GM23338 (cell line): Measurements from ENCODE around the gene TMBIM1. TPM values are rescaled to one million over a fixed set of nuclear protein-coding genes. Genes with fewer than 3 reads are reported as not detected.

Experiments
- ATAC-seq: fragments of 200-7000 bp; cut with Tn5 transposase; 3 replicates; pipeline ENCODE4 v1.9.1; 2020
- DNase-seq: peaks from one replicate; pipeline ENCODE4 v3.0.0-alpha.2; 2015; ENCODE audit warnings: low spot score
- H2AFZ ChIP-seq: fragments of 200-600 bp; sonication (generic); 2 replicates; pipeline ENCODE4 v1.8.0; 2016; ENCODE audit warnings: antibody characterized with exemption, mild to moderate bottlenecking, moderate library complexity
- H3F3A ChIP-seq: fragments of 200-600 bp; sonication (generic); replicated peaks from 2 replicates; pipeline ENCODE4 v1.8.0; 2017; ENCODE audit warnings: antibody characterized with exemption, mixed run types, low read depth
- H3K27ac ChIP-seq: fragments of 200-600 bp; sonication (generic); 2 replicates; pipeline ENCODE4 v1.6.1; 2016; ENCODE audit warnings: low read depth
- H3K27me3 ChIP-seq: fragments of 200-600 bp; sonication (generic); 2 replicates; pipeline ENCODE4 v1.8.0; 2016; ENCODE audit warnings: mild to moderate bottlenecking, mixed run types, moderate library complexity; ENCODE audit not compliant: insufficient read depth
- H3K36me3 ChIP-seq: fragments of 200-600 bp; sonication (generic); 2 replicates; pipeline ENCODE4 v1.8.0; 2016; ENCODE audit warnings: mild to moderate bottlenecking; ENCODE audit not compliant: insufficient read depth
- H3K4me1 ChIP-seq: fragments of 200-600 bp; sonication (generic); 2 replicates; pipeline ENCODE4 v1.8.0; 2016; ENCODE audit warnings: mild to moderate bottlenecking, moderate library complexity; ENCODE audit not compliant: insufficient read depth
- H3K4me2 ChIP-seq: fragments of 200-600 bp; sonication (generic); 2 replicates; pipeline ENCODE4 v1.7.1; 2017; ENCODE audit warnings: mixed run types
- H3K4me3 ChIP-seq: fragments of 200-600 bp; sonication (generic); 2 replicates; pipeline ENCODE4 v1.6.1; 2016; ENCODE audit warnings: mixed run types
- H3K79me2 ChIP-seq: fragments of 200-600 bp; sonication (generic); replicated peaks from 2 replicates; pipeline ENCODE4 v1.8.0; 2017; ENCODE audit warnings: mild to moderate bottlenecking; ENCODE audit not compliant: insufficient read depth
- H3K9me2 ChIP-seq: fragments of 200-600 bp; sonication (generic); 2 replicates; pipeline ENCODE4 v1.8.0; 2017; ENCODE audit not compliant: insufficient read depth
- H4K20me1 ChIP-seq: fragments of 200-600 bp; sonication (generic); replicated peaks from 2 replicates; pipeline ENCODE4 v1.8.0; 2017; ENCODE audit warnings: mild to moderate bottlenecking; ENCODE audit not compliant: insufficient read depth
- H3K27ac Mint-ChIP-seq: 2 replicates; pipeline ENCODE4 v1.8.0; 2020; ENCODE audit warnings: inconsistent platforms, mild to moderate bottlenecking, moderate library complexity, mixed read lengths
- H3K27me3 Mint-ChIP-seq: 3 replicates; pipeline ENCODE4 v1.8.0; 2022; ENCODE audit warnings: low read depth, mild to moderate bottlenecking, moderate library complexity, mixed read lengths, inconsistent platforms; ENCODE audit not compliant: insufficient read depth, poor library complexity
- H3K36me3 Mint-ChIP-seq: 3 replicates; pipeline ENCODE4 v1.8.0; 2021; ENCODE audit warnings: low read depth, mild to moderate bottlenecking, inconsistent platforms, moderate library complexity, mixed read lengths
- H3K4me1 Mint-ChIP-seq: 3 replicates; pipeline ENCODE4 v1.8.0; 2020; ENCODE audit warnings: mild to moderate bottlenecking, inconsistent platforms, mixed read lengths
- H3K4me3 Mint-ChIP-seq: 3 replicates; pipeline ENCODE4 v1.8.0; 2021; ENCODE audit warnings: moderate library complexity, mild to moderate bottlenecking, inconsistent platforms, mixed read lengths
- H3K9me3 Mint-ChIP-seq: 3 replicates; pipeline ENCODE4 v1.8.0; 2020; ENCODE audit warnings: moderate library complexity, mild to moderate bottlenecking, inconsistent platforms, mixed read lengths
- CREB1 ChIP-seq: fragments of 250-450 bp; sonication (Bioruptor Pico); IDR thresholded peaks from 2 replicates; pipeline ENCODE4 v1.5.0; 2020; ENCODE audit warnings: low read depth, mild to moderate bottlenecking, moderate library complexity
- EZH2phosphoT487 ChIP-seq: fragments of 200-600 bp; sonication (generic); IDR thresholded peaks from one replicate; pipeline ENCODE4 v1.8.1; 2018; ENCODE audit warnings: antibody characterized with exemption; ENCODE audit not compliant: unreplicated experiment
- JUNB ChIP-seq: IDR thresholded peaks from one replicate; pipeline ENCODE4 v1.6.1; 2016; ENCODE audit warnings: antibody characterized with exemption; ENCODE audit not compliant: unreplicated experiment
- POLR2AphosphoS5 ChIP-seq: IDR thresholded peaks from 2 replicates; pipeline ENCODE4 v1.6.1; 2016; ENCODE audit warnings: antibody characterized with exemption, low read depth
- STAT1 ChIP-seq: IDR thresholded peaks from one replicate; pipeline ENCODE4 v1.6.1; 2016; ENCODE audit warnings: antibody characterized with exemption; ENCODE audit not compliant: unreplicated experiment
- polyA plus RNA-seq: library from polyadenylated mRNA; unstranded; fragments of >200 nt; fragmentation: Nextera tagmentation; extraction: Ambion mirVana; gene quantifications from 2 replicates; pipeline ENCODE4 v1.2.1, GENCODE V29; 2016
- total RNA-seq: library from RNA; depleted of rRNA; stranded (reverse); fragments of >200 nt; shearing (Covaris generic); gene quantifications from 2 replicates; pipeline ENCODE4 v1.2.3, GENCODE V29; 2014
- TF ChIP-seq, protein P1 (sequence below), 2 experiments: fragments of 200-600 bp in 1 of 2; sonication (generic) in 1 of 2; conservative IDR thresholded peaks; 2 replicates each; pipeline versions ENCODE4 v1.5.1 to v1.6.1; 2016 to 2017; ENCODE audit warnings: antibody characterized with exemption in 2 of 2, low read depth in 2 of 2, mild to moderate bottlenecking in 2 of 2, moderate library complexity in 1 of 2
- TF ChIP-seq, protein P2 (sequence below): fragments of 250-450 bp; sonication (Bioruptor Pico); IDR thresholded peaks from 2 replicates; pipeline ENCODE4 v1.5.0; 2020; ENCODE audit warnings: mild to moderate bottlenecking, moderate library complexity
- TF ChIP-seq, protein P3 (sequence below): IDR thresholded peaks from 2 replicates; pipeline ENCODE4 v1.6.1; 2016; ENCODE audit warnings: antibody characterized with exemption

Gene TMBIM1
- total and polyA plus RNA-seq, 2 experiments from 2014 or later, result 12.0 to 20.8 TPM

DNA sequence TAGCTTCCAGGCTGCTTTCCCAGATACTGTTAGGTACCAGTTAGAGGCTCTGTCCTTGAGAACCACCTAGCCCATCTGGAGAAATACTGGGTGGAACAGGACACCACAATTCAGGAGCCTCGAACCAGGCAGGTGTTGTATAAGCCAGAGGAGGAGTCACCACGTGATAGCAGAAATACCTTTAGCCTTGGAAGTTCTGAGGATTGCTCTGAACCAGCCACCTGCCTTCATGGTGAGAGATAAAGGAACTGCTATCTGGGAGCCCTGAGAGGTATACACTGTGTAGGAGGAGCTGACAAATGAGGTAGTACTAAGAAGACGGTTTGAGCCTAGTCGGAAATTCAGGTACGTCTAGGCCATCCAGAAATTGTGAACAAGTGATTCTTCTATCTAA is 39.1 kb downstream of the TMBIM1 start:
- Histone ChIP-seq H2AFZ (no peak overlapping the region), H3K4me2 (no peak overlapping the region), H4K20me1 (peaks cover 13% of the 10 kb centered on the region), H3K79me2 (peaks cover 2% of the 10 kb centered on the region; the same call in 1 of the 2 replicates), H3K4me1 (no peaks in the 10 kb centered on the region), H3K27me3 (no peaks in the 10 kb centered on the region), H3K36me3 (peaks cover 69% of the 10 kb centered on the region), H3K4me3 (no peak overlapping the region), H3F3A (peaks cover 6% of the 10 kb centered on the region; the same call in 1 of the 2 replicates), H3K27ac (no peak overlapping the region), H3K9me2 (no peaks in the 10 kb centered on the region)
- DNase-seq, result no peak
- peaks cover 11% of the 10 kb centered on the region for H3K27me3 Mint-ChIP-seq
- TF ChIP-seq, protein P1, sequence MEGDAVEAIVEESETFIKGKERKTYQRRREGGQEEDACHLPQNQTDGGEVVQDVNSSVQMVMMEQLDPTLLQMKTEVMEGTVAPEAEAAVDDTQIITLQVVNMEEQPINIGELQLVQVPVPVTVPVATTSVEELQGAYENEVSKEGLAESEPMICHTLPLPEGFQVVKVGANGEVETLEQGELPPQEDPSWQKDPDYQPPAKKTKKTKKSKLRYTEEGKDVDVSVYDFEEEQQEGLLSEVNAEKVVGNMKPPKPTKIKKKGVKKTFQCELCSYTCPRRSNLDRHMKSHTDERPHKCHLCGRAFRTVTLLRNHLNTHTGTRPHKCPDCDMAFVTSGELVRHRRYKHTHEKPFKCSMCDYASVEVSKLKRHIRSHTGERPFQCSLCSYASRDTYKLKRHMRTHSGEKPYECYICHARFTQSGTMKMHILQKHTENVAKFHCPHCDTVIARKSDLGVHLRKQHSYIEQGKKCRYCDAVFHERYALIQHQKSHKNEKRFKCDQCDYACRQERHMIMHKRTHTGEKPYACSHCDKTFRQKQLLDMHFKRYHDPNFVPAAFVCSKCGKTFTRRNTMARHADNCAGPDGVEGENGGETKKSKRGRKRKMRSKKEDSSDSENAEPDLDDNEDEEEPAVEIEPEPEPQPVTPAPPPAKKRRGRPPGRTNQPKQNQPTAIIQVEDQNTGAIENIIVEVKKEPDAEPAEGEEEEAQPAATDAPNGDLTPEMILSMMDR (conservative IDR thresholded peaks at IDR 0.05; ENCODE audit: low read depth in 2 of 2), result no peak
- TF ChIP-seq POLR2AphosphoS5, result no peak
- no peak for TF ChIP-seq CREB1 (CRISPR knock-in tag)
- no peak for TF ChIP-seq STAT1
- no peak for TF ChIP-seq EZH2phosphoT487
- H3K27ac Mint-ChIP-seq, result no peak overlapping the region
- H3K4me1 Mint-ChIP-seq, result peaks cover 5% of the 10 kb centered on the region; the same call in 2 of the 3 replicates
- ATAC-seq, result no peak
- no peak overlapping the region for H3K4me3 Mint-ChIP-seq
- no peaks in the 10 kb centered on the region for H3K9me3 Mint-ChIP-seq
- peaks cover 76% of the 10 kb centered on the region for H3K36me3 Mint-ChIP-seq

DNA sequence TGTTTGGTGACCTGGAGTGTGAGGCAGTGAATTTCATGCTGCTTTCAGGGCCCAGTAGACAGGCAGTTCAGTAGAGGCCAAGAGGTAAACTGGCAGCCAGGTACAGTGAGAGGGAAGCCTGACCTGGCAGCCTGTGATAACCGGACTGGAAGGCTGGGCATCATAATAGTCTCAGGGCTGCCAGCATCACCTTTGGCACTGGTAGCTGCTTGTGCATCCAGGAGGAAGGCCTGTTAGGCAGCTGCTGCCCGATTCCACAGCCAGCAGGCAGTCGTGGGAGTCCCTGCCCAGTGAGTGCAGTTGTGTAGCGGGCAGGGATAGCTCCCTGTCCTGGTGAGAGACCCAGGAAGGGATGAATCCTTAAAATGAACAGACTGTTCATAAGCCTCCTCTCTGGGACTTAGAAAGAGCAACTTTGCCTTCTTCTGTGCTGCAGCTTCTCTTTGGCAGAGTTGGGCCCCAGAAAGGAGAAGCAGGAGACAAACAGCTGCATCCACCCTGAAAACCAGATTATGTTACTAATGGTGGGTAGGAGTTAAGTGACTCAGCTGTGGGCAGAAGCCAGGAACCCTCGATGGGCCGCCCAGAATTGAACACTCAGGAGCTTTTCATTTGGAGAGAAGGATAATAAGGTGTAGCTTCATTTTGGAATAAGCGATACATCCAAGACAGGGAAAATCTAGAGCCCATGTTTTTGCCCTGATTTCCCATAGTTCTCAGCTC is 39.6 kb downstream of the TMBIM1 start:
- H3K9me2 ChIP-seq, result no peaks in the 10 kb centered on the region
- H3K4me1 Mint-ChIP-seq, result peaks cover 3% of the 10 kb centered on the region; the same call in 2 of the 3 replicates
- TF ChIP-seq, protein P2, sequence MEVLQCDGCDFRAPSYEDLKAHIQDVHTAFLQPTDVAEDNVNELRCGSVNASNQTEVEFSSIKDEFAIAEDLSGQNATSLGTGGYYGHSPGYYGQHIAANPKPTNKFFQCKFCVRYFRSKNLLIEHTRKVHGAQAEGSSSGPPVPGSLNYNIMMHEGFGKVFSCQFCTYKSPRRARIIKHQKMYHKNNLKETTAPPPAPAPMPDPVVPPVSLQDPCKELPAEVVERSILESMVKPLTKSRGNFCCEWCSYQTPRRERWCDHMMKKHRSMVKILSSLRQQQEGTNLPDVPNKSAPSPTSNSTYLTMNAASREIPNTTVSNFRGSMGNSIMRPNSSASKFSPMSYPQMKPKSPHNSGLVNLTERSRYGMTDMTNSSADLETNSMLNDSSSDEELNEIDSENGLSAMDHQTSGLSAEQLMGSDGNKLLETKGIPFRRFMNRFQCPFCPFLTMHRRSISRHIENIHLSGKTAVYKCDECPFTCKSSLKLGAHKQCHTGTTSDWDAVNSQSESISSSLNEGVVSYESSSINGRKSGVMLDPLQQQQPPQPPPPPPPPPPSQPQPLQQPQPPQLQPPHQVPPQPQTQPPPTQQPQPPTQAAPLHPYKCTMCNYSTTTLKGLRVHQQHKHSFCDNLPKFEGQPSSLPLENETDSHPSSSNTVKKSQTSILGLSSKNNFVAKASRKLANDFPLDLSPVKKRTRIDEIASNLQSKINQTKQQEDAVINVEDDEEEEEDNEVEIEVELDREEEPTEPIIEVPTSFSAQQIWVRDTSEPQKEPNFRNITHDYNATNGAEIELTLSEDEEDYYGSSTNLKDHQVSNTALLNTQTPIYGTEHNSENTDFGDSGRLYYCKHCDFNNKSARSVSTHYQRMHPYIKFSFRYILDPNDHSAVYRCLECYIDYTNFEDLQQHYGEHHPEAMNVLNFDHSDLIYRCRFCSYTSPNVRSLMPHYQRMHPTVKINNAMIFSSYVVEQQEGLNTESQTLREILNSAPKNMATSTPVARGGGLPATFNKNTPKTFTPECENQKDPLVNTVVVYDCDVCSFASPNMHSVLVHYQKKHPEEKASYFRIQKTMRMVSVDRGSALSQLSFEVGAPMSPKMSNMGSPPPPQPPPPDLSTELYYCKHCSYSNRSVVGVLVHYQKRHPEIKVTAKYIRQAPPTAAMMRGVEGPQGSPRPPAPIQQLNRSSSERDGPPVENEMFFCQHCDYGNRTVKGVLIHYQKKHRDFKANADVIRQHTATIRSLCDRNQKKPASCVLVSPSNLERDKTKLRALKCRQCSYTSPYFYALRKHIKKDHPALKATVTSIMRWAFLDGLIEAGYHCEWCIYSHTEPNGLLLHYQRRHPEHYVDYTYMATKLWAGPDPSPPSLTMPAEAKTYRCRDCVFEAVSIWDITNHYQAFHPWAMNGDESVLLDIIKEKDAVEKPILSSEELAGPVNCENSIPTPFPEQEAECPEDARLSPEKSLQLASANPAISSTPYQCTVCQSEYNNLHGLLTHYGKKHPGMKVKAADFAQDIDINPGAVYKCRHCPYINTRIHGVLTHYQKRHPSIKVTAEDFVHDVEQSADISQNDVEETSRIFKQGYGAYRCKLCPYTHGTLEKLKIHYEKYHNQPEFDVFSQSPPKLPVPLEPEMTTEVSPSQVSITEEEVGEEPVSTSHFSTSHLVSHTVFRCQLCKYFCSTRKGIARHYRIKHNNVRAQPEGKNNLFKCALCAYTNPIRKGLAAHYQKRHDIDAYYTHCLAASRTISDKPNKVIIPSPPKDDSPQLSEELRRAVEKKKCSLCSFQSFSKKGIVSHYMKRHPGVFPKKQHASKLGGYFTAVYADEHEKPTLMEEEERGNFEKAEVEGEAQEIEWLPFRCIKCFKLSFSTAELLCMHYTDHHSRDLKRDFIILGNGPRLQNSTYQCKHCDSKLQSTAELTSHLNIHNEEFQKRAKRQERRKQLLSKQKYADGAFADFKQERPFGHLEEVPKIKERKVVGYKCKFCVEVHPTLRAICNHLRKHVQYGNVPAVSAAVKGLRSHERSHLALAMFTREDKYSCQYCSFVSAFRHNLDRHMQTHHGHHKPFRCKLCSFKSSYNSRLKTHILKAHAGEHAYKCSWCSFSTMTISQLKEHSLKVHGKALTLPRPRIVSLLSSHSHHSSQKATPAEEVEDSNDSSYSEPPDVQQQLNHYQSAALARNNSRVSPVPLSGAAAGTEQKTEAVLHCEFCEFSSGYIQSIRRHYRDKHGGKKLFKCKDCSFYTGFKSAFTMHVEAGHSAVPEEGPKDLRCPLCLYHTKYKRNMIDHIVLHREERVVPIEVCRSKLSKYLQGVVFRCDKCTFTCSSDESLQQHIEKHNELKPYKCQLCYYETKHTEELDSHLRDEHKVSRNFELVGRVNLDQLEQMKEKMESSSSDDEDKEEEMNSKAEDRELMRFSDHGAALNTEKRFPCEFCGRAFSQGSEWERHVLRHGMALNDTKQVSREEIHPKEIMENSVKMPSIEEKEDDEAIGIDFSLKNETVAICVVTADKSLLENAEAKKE (CRISPR knock-in tag), result no peak
- TF ChIP-seq, protein P3, sequence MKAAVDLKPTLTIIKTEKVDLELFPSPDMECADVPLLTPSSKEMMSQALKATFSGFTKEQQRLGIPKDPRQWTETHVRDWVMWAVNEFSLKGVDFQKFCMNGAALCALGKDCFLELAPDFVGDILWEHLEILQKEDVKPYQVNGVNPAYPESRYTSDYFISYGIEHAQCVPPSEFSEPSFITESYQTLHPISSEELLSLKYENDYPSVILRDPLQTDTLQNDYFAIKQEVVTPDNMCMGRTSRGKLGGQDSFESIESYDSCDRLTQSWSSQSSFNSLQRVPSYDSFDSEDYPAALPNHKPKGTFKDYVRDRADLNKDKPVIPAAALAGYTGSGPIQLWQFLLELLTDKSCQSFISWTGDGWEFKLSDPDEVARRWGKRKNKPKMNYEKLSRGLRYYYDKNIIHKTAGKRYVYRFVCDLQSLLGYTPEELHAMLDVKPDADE, result no peak
- TF ChIP-seq JUNB, result no peak

More for the DNA sequence above, 39.6 kb downstream of the TMBIM1 start:
- DNase-seq (no peak), ATAC-seq (no peak)
- no peak overlapping the region for H3K4me3 Mint-ChIP-seq
- Histone ChIP-seq H3K4me3 (no peak overlapping the region), H4K20me1 (peaks cover 13% of the 10 kb centered on the region), H2AFZ (no peak overlapping the region), H3K4me1 (no peaks in the 10 kb centered on the region), H3K36me3 (peaks cover 73% of the 10 kb centered on the region), H3K79me2 (peaks cover 4% of the 10 kb centered on the region; the same call in 1 of the 2 replicates), H3K27ac (no peak overlapping the region), H3K4me2 (no peak overlapping the region), H3F3A (peaks cover 6% of the 10 kb centered on the region; the same call in 1 of the 2 replicates), H3K27me3 (no peaks in the 10 kb centered on the region)
- no peak overlapping the region for H3K27ac Mint-ChIP-seq
- no peaks in the 10 kb centered on the region for H3K9me3 Mint-ChIP-seq
- peaks cover 80% of the 10 kb centered on the region for H3K36me3 Mint-ChIP-seq
- H3K27me3 Mint-ChIP-seq, result peaks cover 9% of the 10 kb centered on the region
